Fibroblast of lung (primary cell): ENCODE results near the gene STK32C.

Source experiments
- EZH2 ChIP-seq: IDR thresholded peaks from 2 replicates; pipeline ENCODE4 v1.5.1; 2012; ENCODE audit warnings: low read length, control low read depth, mild to moderate bottlenecking; ENCODE audit errors: missing control alignments
- TF ChIP-seq, protein P1 (sequence below), 2 donors: IDR thresholded peaks in 1 of 2; conservative IDR thresholded peaks in 1 of 2; 1 replicate in 1 of 2; 2 replicates in 1 of 2; pipeline ENCODE4 v1.5.1; 2011 to 2012; ENCODE audit warnings: low read length in 2 of 2, control low read depth in 1 of 2, inconsistent platforms in 1 of 2, low read depth in 1 of 2, mild to moderate bottlenecking in 1 of 2

DNA sequence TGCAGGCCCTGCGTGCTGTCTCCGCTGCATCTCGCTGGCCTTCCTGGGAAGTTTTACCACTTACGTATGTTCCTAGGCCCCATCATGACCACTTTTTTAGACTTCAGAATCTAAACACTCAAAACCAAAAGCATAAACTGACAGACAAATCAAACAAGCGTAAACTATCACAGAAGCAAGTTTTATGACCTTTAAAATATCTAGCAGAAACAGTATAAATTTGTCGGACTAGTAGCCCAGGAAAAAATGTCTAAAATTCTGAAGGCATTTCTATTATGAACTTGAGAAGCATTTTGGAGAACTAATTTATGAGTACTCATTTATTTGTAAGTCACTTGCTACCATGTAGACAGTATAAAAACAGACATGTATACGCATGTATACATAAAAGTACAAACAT is 34.8 kb upstream of the STK32C start:
- TF ChIP-seq, protein P1, sequence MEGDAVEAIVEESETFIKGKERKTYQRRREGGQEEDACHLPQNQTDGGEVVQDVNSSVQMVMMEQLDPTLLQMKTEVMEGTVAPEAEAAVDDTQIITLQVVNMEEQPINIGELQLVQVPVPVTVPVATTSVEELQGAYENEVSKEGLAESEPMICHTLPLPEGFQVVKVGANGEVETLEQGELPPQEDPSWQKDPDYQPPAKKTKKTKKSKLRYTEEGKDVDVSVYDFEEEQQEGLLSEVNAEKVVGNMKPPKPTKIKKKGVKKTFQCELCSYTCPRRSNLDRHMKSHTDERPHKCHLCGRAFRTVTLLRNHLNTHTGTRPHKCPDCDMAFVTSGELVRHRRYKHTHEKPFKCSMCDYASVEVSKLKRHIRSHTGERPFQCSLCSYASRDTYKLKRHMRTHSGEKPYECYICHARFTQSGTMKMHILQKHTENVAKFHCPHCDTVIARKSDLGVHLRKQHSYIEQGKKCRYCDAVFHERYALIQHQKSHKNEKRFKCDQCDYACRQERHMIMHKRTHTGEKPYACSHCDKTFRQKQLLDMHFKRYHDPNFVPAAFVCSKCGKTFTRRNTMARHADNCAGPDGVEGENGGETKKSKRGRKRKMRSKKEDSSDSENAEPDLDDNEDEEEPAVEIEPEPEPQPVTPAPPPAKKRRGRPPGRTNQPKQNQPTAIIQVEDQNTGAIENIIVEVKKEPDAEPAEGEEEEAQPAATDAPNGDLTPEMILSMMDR (conservative IDR thresholded peaks at IDR 0.05 in 1 of 2, IDR thresholded peaks at IDR 0.05 in 1 of 2; ENCODE audit: low read depth in 1 of 2, low read length in 2 of 2): no peak
- TF ChIP-seq EZH2: no peak
